GM18508 (cell line): ENCODE data around the gene TUT7.
A peak's percentile ranks its signal among the peaks of the same experiment; 100 is the strongest.
"Not testable (repeated sequence)": the region's sequence is repeated elsewhere in the genome, so short reads cannot be mapped to it uniquely, and the experiment has no call there.

Experiments
- ATAC-seq: cut with Tn5 transposase; IDR thresholded peaks from one replicate; pipeline ENCODE4 v1.9.1; 2021; ENCODE audit warnings: moderate number of reproducible peaks; ENCODE audit not compliant: insufficient read depth, unreplicated experiment

Gene TUT7

GRCh38 chr9:86354011-86354817, at the start of gene TUT7:
Gene TUT7, minus strand, starts transcription at chr9:86354410. Its CDS starts 1,211 bp downstream, at chr9:86353199.
- ATAC-seq = peak; percentile 56

GRCh38 chr9:86402591-86402990, 48.4 kb upstream of the TUT7 start:
- no peak for ATAC-seq

GRCh38 chr9:86396412-86396811, 42.2 kb upstream of the TUT7 start:
- ATAC-seq = no peak

- not testable (repeated sequence) for ATAC-seq
Observed at GRCh38 chr9:86390184-86390583, 36.0 kb upstream of the TUT7 start.

- no peak for ATAC-seq
Observed at GRCh38 chr9:86389628-86390027, 35.4 kb upstream of the TUT7 start.

GRCh38 chr9:86387376-86387775, 33.2 kb upstream of the TUT7 start:
- ATAC-seq = no peak

GRCh38 chr9:86383000-86383399, 28.8 kb upstream of the TUT7 start:
- not testable (repeated sequence) for ATAC-seq

GRCh38 chr9:86376016-86376415, 21.8 kb upstream of the TUT7 start:
- no peak for ATAC-seq

- no peak for ATAC-seq
Observed at GRCh38 chr9:86369810-86370209, 15.6 kb upstream of the TUT7 start.

- no peak for ATAC-seq
Observed at GRCh38 chr9:86368871-86369521, 14.8 kb upstream of the TUT7 start.

- ATAC-seq = no peak
Observed at GRCh38 chr9:86361176-86361575, 7.0 kb upstream of the TUT7 start.

- ATAC-seq = no peak
Observed at GRCh38 chr9:86359151-86359879, 5.1 kb upstream of the TUT7 start.

GRCh38 chr9:86356871-86357866, 3.0 kb upstream of the TUT7 start:
- ATAC-seq = no peak

GRCh38 chr9:86355814-86356213, 1.6 kb upstream of the TUT7 start:
- ATAC-seq = no peak

- no peak for ATAC-seq
Observed at GRCh38 chr9:86354818-86355309, 654 bp upstream of the TUT7 start.

- no peak for ATAC-seq
Observed at GRCh38 chr9:86353655-86354010, 577 bp downstream of the TUT7 start.

GRCh38 chr9:86352440-86353077, 1.7 kb downstream of the TUT7 start:
- ATAC-seq = no peak

GRCh38 chr9:86351880-86352279, 2.3 kb downstream of the TUT7 start:
- no peak for ATAC-seq

- ATAC-seq = no peak
Observed at GRCh38 chr9:86350006-86350760, 4.0 kb downstream of the TUT7 start.
